CD14-positive monocyte (primary cell): ENCODE data around the gene EXO1. TPM values are rescaled to one million over a fixed set of nuclear protein-coding genes. Genes with fewer than 3 reads are reported as not detected.

Experiments used
- DNase-seq, 3 donors: peaks; one replicate each; pipeline ENCODE4 v3.0.0-alpha.2; 2011 to 2022
- H2AFZ ChIP-seq: 2 replicates; pipeline ENCODE4 v1.6.0; 2012; ENCODE audit warnings: mild to moderate bottlenecking, low read depth, low read length, inconsistent platforms; ENCODE audit not compliant: insufficient read depth, poor library complexity, severe bottlenecking
- H3K27ac ChIP-seq, 2 donors: 1 replicate in 1 of 2; 2 replicates in 1 of 2; pipeline ENCODE4 v1.5.1; 2012 to 2013; ENCODE audit warnings: low read length in 2 of 2, control low read depth in 1 of 2, inconsistent platforms in 1 of 2, low read depth in 1 of 2, mild to moderate bottlenecking in 1 of 2
- H3K27me3 ChIP-seq, 2 donors: one replicate each; pipeline versions ENCODE4 v1.6.0 to v1.6.1; 2011 to 2013; ENCODE audit warnings: low read length in 2 of 2; ENCODE audit not compliant: control insufficient read depth in 2 of 2, insufficient read depth in 2 of 2
- H3K36me3 ChIP-seq, 2 donors: replicated peaks in 1 of 2; 1 replicate in 1 of 2; 2 replicates in 1 of 2; pipeline versions ENCODE4 v1.5.1 to v1.6.1; 2012 to 2013; ENCODE audit warnings: low read length in 2 of 2, control low read depth in 1 of 2, inconsistent platforms in 1 of 2, mild to moderate bottlenecking in 1 of 2; ENCODE audit not compliant: insufficient read depth in 2 of 2, control insufficient read depth in 1 of 2
- H3K4me1 ChIP-seq, 2 donors: 1 replicate in 1 of 2; 2 replicates in 1 of 2; pipeline versions ENCODE4 v1.5.1 to v1.6.1; 2012 to 2013; ENCODE audit warnings: low read length in 2 of 2, control low read depth in 1 of 2, inconsistent platforms in 1 of 2, mild to moderate bottlenecking in 1 of 2, moderate library complexity in 1 of 2; ENCODE audit not compliant: insufficient read depth in 2 of 2, control insufficient read depth in 1 of 2
- H3K4me2 ChIP-seq: replicated peaks from 2 replicates; pipeline ENCODE3; 2012; ENCODE audit warnings: low read length, moderate library complexity, mild to moderate bottlenecking; ENCODE audit not compliant: poor library complexity, severe bottlenecking; ENCODE audit errors: extremely low read depth
- H3K4me3 ChIP-seq, 3 experiments: fragments of 200-600 bp in 1 of 3; sonication (generic) in 1 of 3; replicated peaks in 1 of 3; 1 replicate in 2 of 3; 2 replicates in 1 of 3; pipeline ENCODE4 v1.5.1; 2011 to 2013; ENCODE audit warnings: low read length in 3 of 3, mild to moderate bottlenecking in 3 of 3, control low read depth in 2 of 3, low read depth in 2 of 3, inconsistent platforms in 1 of 3, moderate library complexity in 1 of 3
- H3K79me2 ChIP-seq: 2 replicates; pipeline ENCODE4 v1.6.0; 2012; ENCODE audit warnings: mild to moderate bottlenecking, control low read depth, inconsistent platforms, low read length, moderate library complexity; ENCODE audit not compliant: insufficient read depth
- H3K9ac ChIP-seq: 2 replicates; pipeline ENCODE4 v1.6.0; 2017; ENCODE audit warnings: low read length, mild to moderate bottlenecking; ENCODE audit not compliant: insufficient read depth, poor library complexity, severe bottlenecking
- H3K9me3 ChIP-seq, 2 donors: replicated peaks in 1 of 2; 1 replicate in 1 of 2; 2 replicates in 1 of 2; pipeline versions ENCODE4 v1.5.1 to v1.6.1; 2012 to 2013; ENCODE audit warnings: low read length in 2 of 2, control low read depth in 1 of 2; ENCODE audit not compliant: control insufficient read depth in 1 of 2, insufficient read depth in 1 of 2
- H4K20me1 ChIP-seq: 2 replicates; pipeline ENCODE4 v1.6.0; 2012; ENCODE audit warnings: mild to moderate bottlenecking, low read length, control low read depth, moderate library complexity; ENCODE audit not compliant: insufficient read depth
- H3K27ac Mint-ChIP-seq, 7 donors: one replicate each; pipeline ENCODE4 v1.8.0; 2020; ENCODE audit warnings: mild to moderate bottlenecking in 7 of 7, mixed read lengths in 7 of 7, moderate library complexity in 6 of 7, inconsistent platforms in 2 of 7
- H3K27me3 Mint-ChIP-seq, 3 donors: one replicate each; pipeline ENCODE4 v1.8.0; 2021 to 2022; ENCODE audit warnings: low read depth in 3 of 3, mild to moderate bottlenecking in 3 of 3, mixed read lengths in 3 of 3, moderate library complexity in 3 of 3, inconsistent platforms in 1 of 3
- H3K36me3 Mint-ChIP-seq, 2 donors: one replicate each; pipeline ENCODE4 v1.8.0; 2020; ENCODE audit warnings: mixed read lengths in 2 of 2, inconsistent platforms in 1 of 2, mild to moderate bottlenecking in 1 of 2
- H3K4me1 Mint-ChIP-seq: one replicate; pipeline ENCODE4 v1.8.0; 2020; ENCODE audit warnings: mild to moderate bottlenecking, mixed read lengths
- H3K4me3 Mint-ChIP-seq, 2 donors: one replicate each; pipeline ENCODE4 v1.8.0; 2020; ENCODE audit warnings: mild to moderate bottlenecking in 2 of 2, mixed read lengths in 2 of 2, moderate library complexity in 1 of 2
- H3K9me3 Mint-ChIP-seq, 7 donors: one replicate each; pipeline ENCODE4 v1.8.0; 2020 to 2022; ENCODE audit warnings: mixed read lengths in 7 of 7, mild to moderate bottlenecking in 6 of 7, moderate library complexity in 6 of 7, inconsistent platforms in 2 of 7
- CTCF ChIP-seq: fragments of 200-600 bp; IDR thresholded peaks from one replicate; pipeline ENCODE4 v1.8.0; 2022; ENCODE audit warnings: antibody characterized with exemption, mild to moderate bottlenecking
- WGBS: methylation state at CpG from one replicate; pipeline ENCODE4 v1.1.5; 2013; ENCODE audit warnings: missing lambda C conversion rate; ENCODE audit not compliant: insufficient coverage; 5-methylcytosine and 5-hydroxymethylcytosine counted together
- intact Hi-C, 2 donors: fragments of 100-400 bp; cut with micrococcal nuclease; formaldehyde crosslinking; loops; one replicate each; pipeline versions ENCODE4 v1.15.0 to v1.15.1; 2023
- polyA plus RNA-seq, 3 donors: library from polyadenylated mRNA; depleted of rRNA in 1 of 3; unstranded in 2 of 3; stranded (reverse) in 1 of 3; fragments of 300-500 nt in 2 of 3; fragments of >200 nt in 1 of 3; fragmentation: Illumina TruSeq in 2 of 3; gene quantifications; 1 replicate in 2 of 3; 2 replicates in 1 of 3; pipeline ENCODE4 v1.2.3, GENCODE V29; 2012 to 2021

Gene EXO1
- polyA plus RNA-seq, 3 donors = 0.16 to 0.26 TPM; not detected in 1

GRCh38 chr1:241837901-241838300 lies 10.1 kb upstream of the EXO1 start:
- Histone ChIP-seq H3K4me2 (no peak overlapping the region), H2AFZ (no peak overlapping the region), H3K9me3 (no peaks in the 10 kb centered on the region), H3K9ac (no peak overlapping the region), H3K27me3 (peaks cover 0 to 3% of the 10 kb centered on the region in 2 donors), H3K36me3 (no peaks in the 10 kb centered on the region), H3K79me2 (no peaks in the 10 kb centered on the region), H3K4me3 (no peak overlapping the region), H4K20me1 (no peaks in the 10 kb centered on the region), H3K27ac (no peak overlapping the region), H3K4me1 (no peaks in the 10 kb centered on the region)
- DNase-seq = no peak
- Mint-ChIP-seq H3K4me3 (no peak overlapping the region), H3K9me3 (no peaks in the 10 kb centered on the region), H3K27me3 (peaks cover 0 to 4% (median 1%) of the 10 kb centered on the region in 3 donors), H3K36me3 (no peaks in the 10 kb centered on the region), H3K27ac (no peak overlapping the region), H3K4me1 (peaks cover 3% of the 10 kb centered on the region)
- WGBS = 100% methylated on average over 3 of the region's 4 CpGs
- intact Hi-C loops = loop anchor here in 1 of 2 donors (10.0 kb wide), 1 partner anchor 73 kb away; no protein-coding TSS in a partner anchor
- no peak for TF ChIP-seq CTCF

GRCh38 chr1:241838897-241839296 lies 9.1 kb upstream of the EXO1 start:
- intact Hi-C loops = loop anchor here in 1 of 2 donors (10.0 kb wide), 1 partner anchor 74 kb away; no protein-coding TSS in a partner anchor
- no peaks in the 10 kb centered on the region for H3K9me3 Mint-ChIP-seq
- Histone ChIP-seq H2AFZ (no peak overlapping the region), H3K36me3 (no peaks in the 10 kb centered on the region), H3K4me2 (no peak overlapping the region), H3K27ac (no peak overlapping the region), H3K27me3 (peaks cover 0 to 3% of the 10 kb centered on the region in 2 donors), H3K9ac (no peak overlapping the region), H3K9me3 (no peaks in the 10 kb centered on the region), H4K20me1 (no peaks in the 10 kb centered on the region), H3K79me2 (no peaks in the 10 kb centered on the region), H3K4me3 (no peak overlapping the region), H3K4me1 (no peaks in the 10 kb centered on the region)
- TF ChIP-seq CTCF = no peak
- peak overlapping the region in 1 of 7 donors; percentile 35 for H3K27ac Mint-ChIP-seq
- WGBS = 89% methylated on average over 1 of the region's 5 CpGs
- no peaks in the 10 kb centered on the region for H3K36me3 Mint-ChIP-seq
- H3K4me3 Mint-ChIP-seq = no peak overlapping the region
- H3K27me3 Mint-ChIP-seq = peaks cover 0 to 5% (median 1%) of the 10 kb centered on the region in 3 donors
- peak in 2 of 3 donors; percentile 9 to 31 for DNase-seq
- H3K4me1 Mint-ChIP-seq = peaks cover 3% of the 10 kb centered on the region
